DOHH2 (cell line): ENCODE data around the gene NFIL3.

Source experiments
- H3F3A ChIP-seq: fragments of 200-600 bp; sonication (generic), shearing (Covaris generic); 2 replicates; pipeline ENCODE4 v1.6.0; 2016; ENCODE audit warnings: antibody characterized with exemption, mild to moderate bottlenecking; ENCODE audit not compliant: control insufficient read depth, insufficient read depth
- H3K27ac ChIP-seq: fragments of 200-600 bp; sonication (generic); 2 replicates; pipeline ENCODE4 v1.5.1; 2014; ENCODE audit warnings: low read depth, mild to moderate bottlenecking, low read length, moderate library complexity
- H3K27me3 ChIP-seq: fragments of 200-600 bp; sonication (generic); 2 replicates; pipeline ENCODE4 v1.6.1; 2014; ENCODE audit warnings: mild to moderate bottlenecking, low read length, mixed read lengths; ENCODE audit not compliant: control insufficient read depth
- H3K36me3 ChIP-seq: fragments of 200-600 bp; sonication (generic); 2 replicates; pipeline ENCODE4 v1.6.1; 2014; ENCODE audit warnings: mild to moderate bottlenecking, low read length, moderate library complexity, mixed read lengths; ENCODE audit not compliant: control insufficient read depth
- H3K4me1 ChIP-seq: fragments of 200-600 bp; sonication (generic); 2 replicates; pipeline ENCODE4 v1.6.1; 2014; ENCODE audit warnings: mild to moderate bottlenecking, low read length, mixed read lengths; ENCODE audit not compliant: control insufficient read depth
- H3K4me2 ChIP-seq: fragments of 200-600 bp; sonication (generic); 2 replicates; pipeline ENCODE4 v1.6.0; 2014; ENCODE audit warnings: mild to moderate bottlenecking, low read length, moderate library complexity
- H3K4me3 ChIP-seq: fragments of 200-600 bp; sonication (generic); 2 replicates; pipeline ENCODE4 v1.5.1; 2014; ENCODE audit warnings: mild to moderate bottlenecking, low read length, mixed read lengths
- H3K79me2 ChIP-seq: fragments of 200-600 bp; sonication (generic); 2 replicates; pipeline ENCODE4 v1.6.1; 2014; ENCODE audit warnings: mild to moderate bottlenecking, low read length, mixed read lengths; ENCODE audit not compliant: control insufficient read depth
- H3K9me2 ChIP-seq: fragments of 200-600 bp; sonication (generic); replicated peaks from 2 replicates; pipeline ENCODE4 v1.6.1; 2014; ENCODE audit warnings: mild to moderate bottlenecking, low read length, mixed read lengths; ENCODE audit not compliant: control insufficient read depth
- H3K9me3 ChIP-seq: fragments of 200-600 bp; sonication (generic); 2 replicates; pipeline ENCODE4 v1.6.1; 2014; ENCODE audit warnings: antibody characterized with exemption, low read length, mixed read lengths; ENCODE audit not compliant: control insufficient read depth, insufficient read depth
- H4K20me1 ChIP-seq: fragments of 200-600 bp; sonication (generic); 2 replicates; pipeline ENCODE4 v1.6.0; 2014; ENCODE audit warnings: low read depth, mild to moderate bottlenecking, antibody characterized with exemption, low read length, moderate library complexity; ENCODE audit not compliant: control insufficient read depth, insufficient read depth
- EZH2phosphoT487 ChIP-seq: fragments of 200-600 bp; sonication (generic); IDR thresholded peaks from 2 replicates; pipeline ENCODE4 v1.6.1; 2017; ENCODE audit warnings: borderline replicate concordance, mild to moderate bottlenecking, antibody characterized with exemption, low read length, moderate library complexity, mixed read lengths
- TF ChIP-seq, protein P1 (sequence below): fragments of 200-600 bp; sonication (generic); IDR thresholded peaks from one replicate; pipeline ENCODE4 v1.5.1; 2014; ENCODE audit warnings: antibody characterized with exemption, mild to moderate bottlenecking, low read depth, low read length; ENCODE audit not compliant: poor library complexity, severe bottlenecking

Gene NFIL3

DNA sequence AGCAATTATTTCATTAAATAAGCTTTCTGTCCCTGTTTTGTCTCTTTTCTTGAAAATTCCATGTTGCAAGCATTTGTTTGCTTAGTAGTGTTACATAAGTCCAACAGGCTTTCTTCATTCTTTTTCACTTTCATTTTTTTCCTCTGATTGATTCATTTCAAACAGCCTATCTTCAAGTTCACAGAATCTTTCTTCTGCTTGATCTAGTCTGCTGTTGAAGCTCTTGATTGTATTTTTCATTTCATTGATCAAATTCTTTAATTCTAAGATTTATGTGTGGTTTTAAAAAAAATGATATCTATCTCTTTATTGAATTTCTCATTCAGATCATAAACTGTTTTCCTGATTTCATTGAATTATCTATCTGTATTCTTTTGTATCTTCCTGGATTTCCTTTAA lies 20.4 kb upstream of the NFIL3 start:
- Histone ChIP-seq H3F3A (no peaks in the 10 kb centered on the region), H3K9me2 (no peaks in the 10 kb centered on the region), H4K20me1 (no peaks in the 10 kb centered on the region), H3K4me2 (no peak overlapping the region), H3K27ac (no peak overlapping the region), H3K79me2 (no peaks in the 10 kb centered on the region), H3K4me1 (no peaks in the 10 kb centered on the region), H3K27me3 (peaks cover 12% of the 10 kb centered on the region), H3K36me3 (no peaks in the 10 kb centered on the region), H3K9me3 (no peaks in the 10 kb centered on the region; the same call in 1 of the 2 replicates), H3K4me3 (no peak overlapping the region)
- TF ChIP-seq, protein P1, sequence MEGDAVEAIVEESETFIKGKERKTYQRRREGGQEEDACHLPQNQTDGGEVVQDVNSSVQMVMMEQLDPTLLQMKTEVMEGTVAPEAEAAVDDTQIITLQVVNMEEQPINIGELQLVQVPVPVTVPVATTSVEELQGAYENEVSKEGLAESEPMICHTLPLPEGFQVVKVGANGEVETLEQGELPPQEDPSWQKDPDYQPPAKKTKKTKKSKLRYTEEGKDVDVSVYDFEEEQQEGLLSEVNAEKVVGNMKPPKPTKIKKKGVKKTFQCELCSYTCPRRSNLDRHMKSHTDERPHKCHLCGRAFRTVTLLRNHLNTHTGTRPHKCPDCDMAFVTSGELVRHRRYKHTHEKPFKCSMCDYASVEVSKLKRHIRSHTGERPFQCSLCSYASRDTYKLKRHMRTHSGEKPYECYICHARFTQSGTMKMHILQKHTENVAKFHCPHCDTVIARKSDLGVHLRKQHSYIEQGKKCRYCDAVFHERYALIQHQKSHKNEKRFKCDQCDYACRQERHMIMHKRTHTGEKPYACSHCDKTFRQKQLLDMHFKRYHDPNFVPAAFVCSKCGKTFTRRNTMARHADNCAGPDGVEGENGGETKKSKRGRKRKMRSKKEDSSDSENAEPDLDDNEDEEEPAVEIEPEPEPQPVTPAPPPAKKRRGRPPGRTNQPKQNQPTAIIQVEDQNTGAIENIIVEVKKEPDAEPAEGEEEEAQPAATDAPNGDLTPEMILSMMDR: no peak
- no peak for TF ChIP-seq EZH2phosphoT487

DNA sequence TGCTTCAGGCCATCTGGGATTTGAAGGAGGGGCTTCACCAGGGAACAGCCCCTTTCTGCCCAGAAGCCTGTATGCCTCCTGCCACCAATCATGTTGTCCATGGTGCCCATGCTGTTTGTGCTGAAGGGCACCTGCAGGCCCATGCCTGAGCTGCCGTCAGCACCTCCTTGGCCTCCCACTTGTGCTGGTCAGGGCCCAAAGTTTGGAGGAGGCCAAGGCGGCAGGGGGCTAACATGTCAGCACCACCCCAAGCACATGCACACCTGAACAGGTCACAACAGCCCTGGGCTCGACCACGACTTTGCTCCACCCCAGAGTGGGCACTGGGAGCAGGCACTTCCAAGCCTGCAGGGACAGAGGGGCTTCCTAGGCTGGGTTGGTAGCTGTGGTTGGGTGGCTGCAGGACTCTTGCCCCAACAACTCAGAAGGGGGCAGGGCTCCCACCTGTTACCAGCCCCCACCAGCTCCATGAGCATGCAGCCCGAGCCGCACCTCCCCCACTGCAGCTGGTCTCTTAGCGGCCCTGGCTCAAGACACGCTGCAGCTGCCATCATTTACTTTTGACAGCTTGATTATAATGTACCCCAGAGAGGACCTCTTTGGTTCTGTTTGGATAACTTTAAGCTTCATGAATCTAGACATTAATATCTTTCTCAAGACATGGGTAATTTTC lies 19.8 kb upstream of the NFIL3 start:
- Histone ChIP-seq H3K9me2 (no peaks in the 10 kb centered on the region), H3K4me1 (no peaks in the 10 kb centered on the region), H3K27me3 (peaks cover 12% of the 10 kb centered on the region), H3K4me2 (no peak overlapping the region), H3K4me3 (no peak overlapping the region), H3K36me3 (no peaks in the 10 kb centered on the region), H4K20me1 (no peaks in the 10 kb centered on the region), H3K27ac (no peak overlapping the region), H3F3A (no peaks in the 10 kb centered on the region), H3K9me3 (no peaks in the 10 kb centered on the region; the same call in 1 of the 2 replicates), H3K79me2 (no peaks in the 10 kb centered on the region)
- TF ChIP-seq, protein P1: no peak
- TF ChIP-seq EZH2phosphoT487: no peak

DNA sequence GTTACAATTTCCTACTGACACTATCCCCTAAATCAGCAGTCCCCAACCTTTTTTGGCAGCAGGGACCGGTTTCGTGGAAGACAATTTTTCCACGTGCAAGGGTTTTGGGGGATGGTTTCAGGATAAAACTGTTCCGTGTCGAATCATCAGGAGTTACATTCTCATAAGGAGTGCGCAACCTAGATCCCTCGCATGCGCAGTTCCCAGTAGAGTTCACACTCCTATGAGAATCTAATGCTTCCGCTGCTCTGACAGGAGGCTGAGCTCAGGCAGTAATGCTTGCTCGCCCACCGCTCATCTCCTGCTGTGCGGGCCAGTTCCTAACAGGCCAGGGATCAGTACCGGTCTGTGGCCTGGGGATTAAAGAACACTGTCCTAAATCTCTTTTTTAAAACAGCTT lies 13.2 kb upstream of the NFIL3 start:
- Histone ChIP-seq H3K9me2 (no peaks in the 10 kb centered on the region), H3K36me3 (no peaks in the 10 kb centered on the region), H4K20me1 (no peaks in the 10 kb centered on the region), H3K9me3 (no peaks in the 10 kb centered on the region), H3K79me2 (no peaks in the 10 kb centered on the region), H3K4me2 (no peak overlapping the region), H3K27ac (no peak overlapping the region), H3K27me3 (peaks cover 23% of the 10 kb centered on the region), H3K4me1 (no peaks in the 10 kb centered on the region), H3F3A (no peaks in the 10 kb centered on the region), H3K4me3 (no peak overlapping the region)
- TF ChIP-seq EZH2phosphoT487: no peak
- TF ChIP-seq, protein P1: no peak
